Measurements from ENCODE around the gene OR2B3. TPM values are rescaled to one million over a fixed set of nuclear protein-coding genes. Genes with fewer than 3 reads are reported as not detected.
"Not testable (repeated sequence)": the region's sequence is repeated elsewhere in the genome, so short reads cannot be mapped to it uniquely, and the experiment has no call there.

OR2B3 gene
- not detected for polyA plus RNA-seq (ENCODE audit: insufficient read length in 10 of 10)
- long read RNA-seq, donor 1 = 0 reads
- long read RNA-seq, donor 2 = 0 reads
- long read RNA-seq, donor 3, partial matches to known transcripts = 0 of 1 reads
- long read RNA-seq, donor 3, other reads (novel, unspliced or antisense) = 0 of 1 reads
- long read RNA-seq, donor 4 = 0 reads
- long read RNA-seq, donor 5 = 0 reads
- long read RNA-seq, donor 6 = 0 reads
- long read RNA-seq, donor 7 = 0 reads
- long read RNA-seq, donor 8 = 0 reads
- long read RNA-seq, donor 9 = 0 reads

DNA sequence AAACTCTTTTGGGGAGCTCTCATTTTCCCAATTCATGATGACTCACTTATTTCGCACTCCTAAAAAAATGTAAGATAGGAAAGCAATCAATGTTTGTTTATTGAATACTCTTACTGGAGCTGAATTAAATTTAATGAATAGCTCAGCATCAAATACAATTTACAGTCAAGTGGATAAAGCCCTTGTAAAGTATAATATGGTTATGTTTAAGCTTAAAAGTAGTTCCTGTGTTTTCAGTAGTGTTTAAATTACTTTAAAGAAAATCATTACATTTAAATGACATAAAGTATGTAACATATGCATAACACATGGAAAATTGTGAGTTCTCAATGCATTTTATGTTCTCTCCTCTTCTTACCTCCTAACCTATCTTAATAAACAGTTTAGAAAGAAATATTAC lies at the start of gene OR2B3:
Gene OR2B3 (minus strand): TSS at position 101 of the 400 bp plus-strand sequence. CDS start 65 bp downstream, at position 36.
- DNase-seq = no peak

- DNase-seq = no peak
Observed at GRCh38 chr6:29131691-29132090, 44.6 kb upstream of the OR2B3 start.

DNA sequence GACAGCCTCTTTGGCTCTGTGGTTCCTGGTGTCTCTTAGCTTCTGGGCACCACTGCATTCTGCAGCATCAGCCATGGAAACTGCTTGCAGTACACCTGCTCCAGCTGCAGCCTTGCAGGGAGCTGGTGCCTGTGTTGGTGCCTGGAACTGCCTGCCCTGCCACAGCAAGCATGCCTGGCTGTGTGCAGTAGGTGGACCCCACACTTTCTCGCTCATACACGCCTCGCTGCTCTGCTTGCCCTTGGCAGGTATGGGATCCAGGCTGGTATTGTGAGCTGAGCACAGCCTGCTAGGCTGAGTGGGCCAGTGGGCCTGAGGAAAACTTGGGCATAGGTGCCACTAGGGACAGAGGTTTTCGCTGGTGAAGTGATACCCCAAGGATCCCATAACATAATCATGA lies 43.5 kb upstream of the OR2B3 start:
- no peak for DNase-seq

GRCh38 chr6:29129326-29130012 lies 42.4 kb upstream of the OR2B3 start:
- DNase-seq = no peak

DNA sequence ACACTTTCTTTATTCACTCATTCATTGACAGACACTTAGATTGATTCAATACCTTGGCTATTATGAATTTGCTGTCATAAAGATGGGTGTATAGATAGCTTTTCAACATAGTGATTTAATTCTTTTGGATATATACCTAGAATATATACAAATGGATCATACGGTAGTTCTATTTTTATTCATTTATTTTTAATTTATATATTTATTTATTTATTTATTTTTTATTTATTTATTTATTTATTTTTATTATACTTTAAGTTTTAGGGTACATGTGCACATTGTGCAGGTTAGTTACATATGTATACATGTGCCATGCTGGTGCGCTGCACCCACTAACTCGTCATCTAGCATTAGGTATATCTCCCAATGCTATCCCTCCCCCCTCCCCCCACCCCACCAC lies 27.9 kb upstream of the OR2B3 start:
- not testable (repeated sequence) for DNase-seq

- DNase-seq = no peak
Observed at GRCh38 chr6:29112135-29112534, 25.0 kb upstream of the OR2B3 start.

DNA sequence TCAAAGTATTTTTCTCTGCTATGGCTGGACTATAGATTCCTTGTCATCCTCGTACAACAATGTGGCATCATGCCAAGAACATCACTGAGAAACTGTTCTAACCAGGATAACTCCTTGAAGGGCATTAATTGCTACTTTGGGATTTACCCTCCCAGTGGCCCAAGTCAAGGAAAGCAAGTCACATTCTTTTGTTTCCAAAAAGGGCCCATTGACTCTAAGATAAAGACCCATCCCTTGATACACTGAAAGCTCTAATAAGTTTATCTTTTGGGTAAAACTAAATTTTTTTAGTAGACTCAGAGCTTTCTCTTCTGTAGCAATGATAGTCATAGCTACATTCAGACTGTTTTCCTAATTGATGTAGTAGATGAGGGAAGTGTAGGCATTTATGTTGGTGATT lies 20.6 kb upstream of the OR2B3 start, which contains the start of gene OR2J3:
Gene OR2J3 (plus strand): TSS at position 301 of the 400 bp plus-strand sequence. CDS start 3,833 bp downstream, outside the sequence.
- no peak for DNase-seq

DNA sequence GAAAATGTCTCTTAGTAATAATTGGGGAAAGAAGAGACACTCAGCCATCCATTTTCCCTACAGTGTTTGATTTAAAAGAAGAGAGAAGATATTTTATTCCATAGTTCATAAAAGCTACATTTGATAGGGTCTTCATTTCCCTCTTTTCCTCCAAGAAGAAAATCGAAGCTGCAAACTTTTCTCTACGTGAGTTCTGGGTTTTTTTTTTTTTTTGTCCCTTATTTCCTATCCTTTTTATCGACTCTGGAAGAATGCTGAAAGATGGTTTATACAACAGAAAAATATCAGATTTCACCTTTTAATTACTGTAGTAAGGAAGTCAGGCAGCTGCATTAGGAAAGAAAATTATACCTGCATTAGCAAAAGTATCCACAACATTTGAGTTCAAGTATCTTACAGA lies 12.1 kb upstream of the OR2B3 start, which contains the start of gene OR2J1:
Gene OR2J1 (plus strand): TSS at position 301 of the 400 bp plus-strand sequence. CDS start 1,453 bp downstream, outside the sequence.
- DNase-seq = no peak

DNA sequence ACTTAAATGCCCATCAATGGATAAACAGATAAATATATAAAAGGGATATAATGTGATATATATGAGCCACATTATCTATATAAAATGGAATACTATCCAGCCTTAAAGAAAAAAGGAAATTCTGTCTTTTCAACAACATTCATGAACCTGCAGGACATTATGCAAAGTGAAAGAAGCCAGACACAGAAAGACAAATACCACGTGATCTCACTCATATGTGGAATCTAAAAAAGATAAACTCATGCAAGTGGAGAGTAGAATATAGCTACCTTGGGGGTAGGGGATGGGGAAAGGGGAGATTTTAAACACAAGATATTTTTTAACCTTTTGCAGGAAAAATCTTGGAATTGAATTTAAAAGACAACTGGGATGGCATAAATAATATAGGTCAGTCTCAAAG lies 10.7 kb upstream of the OR2B3 start:
- no peak for DNase-seq

- no peak for DNase-seq
Observed at GRCh38 chr6:29092957-29093356, 5.8 kb upstream of the OR2B3 start.

DNA sequence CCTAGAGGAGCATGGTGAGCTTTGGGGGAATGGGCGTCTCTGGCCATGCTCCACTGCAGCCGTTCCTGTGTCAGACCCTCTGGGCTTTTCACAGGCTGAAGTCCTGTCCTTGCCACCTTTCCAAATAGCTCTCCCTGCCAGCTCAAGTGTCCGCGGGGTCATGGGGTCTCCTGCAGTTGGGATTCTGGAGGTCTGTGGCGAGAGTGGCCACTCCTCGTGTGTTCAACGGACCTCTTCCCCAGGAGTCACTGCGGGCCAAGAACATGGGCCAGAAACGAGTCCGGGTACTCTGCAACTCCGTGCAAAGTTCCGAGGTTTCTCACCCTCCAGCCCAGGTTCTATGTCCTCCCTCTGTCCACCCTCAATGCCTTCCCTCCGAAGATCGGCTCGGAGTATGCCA lies 4.7 kb downstream of the OR2B3 start:
- DNase-seq = no peak

- DNase-seq = no peak
Observed at GRCh38 chr6:29081312-29081711, 5.8 kb downstream of the OR2B3 start.

- no peak for DNase-seq
Observed at GRCh38 chr6:29079203-29079602, 7.9 kb downstream of the OR2B3 start.

- no peak for DNase-seq
Observed at GRCh38 chr6:29071831-29072723, 15.0 kb downstream of the OR2B3 start.

GRCh38 chr6:29051680-29052079 lies 35.4 kb downstream of the OR2B3 start:
- DNase-seq = no peak

DNA sequence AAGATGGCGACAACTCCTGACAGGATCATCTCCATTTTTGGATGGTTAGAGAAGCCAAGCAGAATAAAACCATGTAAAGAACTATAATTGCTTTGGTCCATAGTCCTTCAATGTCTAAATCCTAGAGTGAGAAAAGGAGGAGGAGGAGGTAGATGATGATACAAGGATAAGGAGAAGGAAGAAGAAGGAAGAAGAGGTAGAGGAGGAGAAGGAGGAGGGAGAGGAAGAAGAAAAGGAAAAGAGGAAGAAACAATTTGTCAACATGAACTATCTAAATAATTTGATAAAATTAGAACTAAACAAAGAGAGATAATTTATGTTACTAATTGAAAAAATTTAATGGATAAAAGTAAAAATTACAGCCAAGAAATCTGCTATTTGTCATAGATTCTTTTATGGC lies 42.0 kb downstream of the OR2B3 start, which contains the start of gene OR2W1:
Gene OR2W1 (minus strand): TSS at position 101 of the 400 bp plus-strand sequence. CDS start 0 bp downstream, at position 101.
- DNase-seq = no peak

Other genes starting within 250 kb of the OR2B3 start
- gene TRIM27, start 163.3 kb downstream of the OR2B3 start, polyA plus RNA-seq (ENCODE audit: insufficient read length in 10 of 10) = 10 to 100 TPM; 37.8 to 64.7 (median 45.3) TPM
- gene ZNF311, start 82.0 kb downstream of the OR2B3 start, polyA plus RNA-seq (ENCODE audit: insufficient read length in 10 of 10) = 1 to 10 TPM; 1.6 to 3.0 (median 2.4) TPM
- not detected for gene OR2W1, start 42.1 kb downstream of the OR2B3 start, polyA plus RNA-seq (ENCODE audit: insufficient read length in 10 of 10)
- not detected for gene OR2J1, start 12.2 kb upstream of the OR2B3 start, polyA plus RNA-seq (ENCODE audit: insufficient read length in 10 of 10)
- gene OR2J3, start 20.7 kb upstream of the OR2B3 start, polyA plus RNA-seq (ENCODE audit: insufficient read length in 10 of 10) = not detected
- under 1 TPM in 1 of 10 donors, not detected in 9; 0.18 TPM for gene OR2J2, start 83.6 kb upstream of the OR2B3 start, polyA plus RNA-seq (ENCODE audit: insufficient read length in 10 of 10)
- gene OR14J1, start 214.4 kb upstream of the OR2B3 start, polyA plus RNA-seq (ENCODE audit: insufficient read length in 10 of 10) = under 1 TPM in 4 of 10 donors, not detected in 6; 0.03 to 0.07 (median 0.04) TPM